ENCODE data around the gene P2RY14. TPM values are rescaled to one million over a fixed set of nuclear protein-coding genes. Genes with fewer than 3 reads are reported as not detected.
"Not testable (repeated sequence)": the region's sequence is repeated elsewhere in the genome, so short reads cannot be mapped to it uniquely, and the experiment has no call there.

P2RY14 gene
- total RNA-seq, 1 donor from 2014 or later: 0.11 TPM

- no peaks in the 10 kb centered on the region for H3K4me1 ChIP-seq (ENCODE audit: insufficient read depth, low read length)
- H3K27ac Mint-ChIP-seq (ENCODE audit: unreplicated experiment): no peak overlapping the region
- H3K27ac ChIP-seq (ENCODE audit: low read depth, low read length): no peak overlapping the region
- H3K9me3 Mint-ChIP-seq (ENCODE audit: unreplicated experiment): no peaks in the 10 kb centered on the region
- no peaks in the 10 kb centered on the region for H3K27me3 Mint-ChIP-seq (ENCODE audit: low read depth, unreplicated experiment)
- DNase-seq (ENCODE audit: low read depth): no peak
- H4K20me1 ChIP-seq (ENCODE audit: insufficient read depth, low read length): no peaks in the 10 kb centered on the region
- no peak overlapping the region for H3K4me2 ChIP-seq (ENCODE audit: low read length)
- H2AFZ ChIP-seq (ENCODE audit: low read depth, low read length): no peak overlapping the region
- H3K79me2 ChIP-seq (ENCODE audit: insufficient read depth, low read length): no peaks in the 10 kb centered on the region
- H3K4me3 ChIP-seq (ENCODE audit: insufficient read depth, low read depth, low read length): no peak overlapping the region
- no peak overlapping the region for H3K4me3 Mint-ChIP-seq (ENCODE audit: unreplicated experiment)
- H3K36me3 ChIP-seq (ENCODE audit: insufficient read depth, low read length): no peaks in the 10 kb centered on the region
- TF ChIP-seq CTCF (IDR thresholded peaks at IDR 0.05; ENCODE audit: insufficient read depth, low read depth, low read length) (no peak), EZH2 (IDR thresholded peaks at IDR 0.05; ENCODE audit: insufficient read depth, low read length) (no peak)
- no peak overlapping the region for H3K9ac ChIP-seq (ENCODE audit: low read length)
- no peak for FAIRE-seq
- H3K4me1 Mint-ChIP-seq (ENCODE audit: low read depth, unreplicated experiment): no peaks in the 10 kb centered on the region
- H3K9me3 ChIP-seq (ENCODE audit: insufficient read depth, low read depth, low read length): no peaks in the 10 kb centered on the region
- no peaks in the 10 kb centered on the region for H3K27me3 ChIP-seq (ENCODE audit: insufficient read depth, low read length)
- H3K36me3 Mint-ChIP-seq (ENCODE audit: low read depth, unreplicated experiment): no peaks in the 10 kb centered on the region
Observed at GRCh38 chr3:151236316-151236715, 42.0 kb downstream of the P2RY14 start.

GRCh38 chr3:151234825-151235224 is 43.5 kb downstream of the P2RY14 start:
- Histone ChIP-seq H3K4me2 (ENCODE audit: low read length) (no peak overlapping the region), H3K27me3 (ENCODE audit: insufficient read depth, low read length) (no peaks in the 10 kb centered on the region), H4K20me1 (ENCODE audit: insufficient read depth, low read length) (no peaks in the 10 kb centered on the region), H3K79me2 (ENCODE audit: insufficient read depth, low read length) (no peaks in the 10 kb centered on the region), H2AFZ (ENCODE audit: low read depth, low read length) (no peak overlapping the region), H3K9ac (ENCODE audit: low read length) (no peak overlapping the region), H3K4me1 (ENCODE audit: insufficient read depth, low read length) (no peaks in the 10 kb centered on the region), H3K27ac (ENCODE audit: low read depth, low read length) (no peak overlapping the region), H3K4me3 (ENCODE audit: insufficient read depth, low read depth, low read length) (no peak overlapping the region), H3K36me3 (ENCODE audit: insufficient read depth, low read length) (no peaks in the 10 kb centered on the region), H3K9me3 (ENCODE audit: insufficient read depth, low read depth, low read length) (no peaks in the 10 kb centered on the region)
- H3K9me3 Mint-ChIP-seq (ENCODE audit: unreplicated experiment): no peaks in the 10 kb centered on the region
- H3K4me1 Mint-ChIP-seq (ENCODE audit: low read depth, unreplicated experiment): peaks cover 5% of the 10 kb centered on the region
- DNase-seq (ENCODE audit: low read depth): no peak
- H3K27ac Mint-ChIP-seq (ENCODE audit: unreplicated experiment): no peak overlapping the region
- H3K4me3 Mint-ChIP-seq (ENCODE audit: unreplicated experiment): no peak overlapping the region
- FAIRE-seq: no peak
- no peaks in the 10 kb centered on the region for H3K36me3 Mint-ChIP-seq (ENCODE audit: low read depth, unreplicated experiment)
- TF ChIP-seq EZH2 (IDR thresholded peaks at IDR 0.05; ENCODE audit: insufficient read depth, low read length) (no peak), CTCF (IDR thresholded peaks at IDR 0.05; ENCODE audit: insufficient read depth, low read depth, low read length) (no peak)
- no peaks in the 10 kb centered on the region for H3K27me3 Mint-ChIP-seq (ENCODE audit: low read depth, unreplicated experiment)

- Histone ChIP-seq H3K4me3 (ENCODE audit: insufficient read depth, low read depth, low read length) (no peak overlapping the region), H2AFZ (ENCODE audit: low read depth, low read length) (no peak overlapping the region), H3K4me2 (ENCODE audit: low read length) (no peak overlapping the region), H3K27ac (ENCODE audit: low read depth, low read length) (no peak overlapping the region), H3K9me3 (ENCODE audit: insufficient read depth, low read depth, low read length) (no peaks in the 10 kb centered on the region), H3K4me1 (ENCODE audit: insufficient read depth, low read length) (peaks cover 12% of the 10 kb centered on the region), H3K79me2 (ENCODE audit: insufficient read depth, low read length) (no peaks in the 10 kb centered on the region), H3K27me3 (ENCODE audit: insufficient read depth, low read length) (no peaks in the 10 kb centered on the region), H4K20me1 (ENCODE audit: insufficient read depth, low read length) (no peaks in the 10 kb centered on the region), H3K36me3 (ENCODE audit: insufficient read depth, low read length) (no peaks in the 10 kb centered on the region), H3K9ac (ENCODE audit: low read length) (no peak overlapping the region)
- DNase-seq (ENCODE audit: low read depth) (no peak), FAIRE-seq (no peak)
- Mint-ChIP-seq H3K36me3 (ENCODE audit: low read depth, unreplicated experiment) (no peaks in the 10 kb centered on the region), H3K27me3 (ENCODE audit: low read depth, unreplicated experiment) (no peaks in the 10 kb centered on the region), H3K4me3 (ENCODE audit: unreplicated experiment) (no peak overlapping the region), H3K27ac (ENCODE audit: unreplicated experiment) (no peak overlapping the region), H3K9me3 (ENCODE audit: unreplicated experiment) (no peaks in the 10 kb centered on the region), H3K4me1 (ENCODE audit: low read depth, unreplicated experiment) (peaks cover 14% of the 10 kb centered on the region)
- TF ChIP-seq EZH2 (IDR thresholded peaks at IDR 0.05; ENCODE audit: insufficient read depth, low read length) (no peak), CTCF (IDR thresholded peaks at IDR 0.05; ENCODE audit: insufficient read depth, low read depth, low read length) (no peak)
Observed at GRCh38 chr3:151232991-151233390, 45.4 kb downstream of the P2RY14 start.

GRCh38 chr3:151232403-151232802 is 45.9 kb downstream of the P2RY14 start:
- H3K27ac ChIP-seq (ENCODE audit: low read depth, low read length); H3K9ac ChIP-seq (ENCODE audit: low read length); H3K9me3 ChIP-seq (ENCODE audit: insufficient read depth, low read depth, low read length); H3K36me3 ChIP-seq (ENCODE audit: insufficient read depth, low read length); H3K27ac Mint-ChIP-seq (ENCODE audit: unreplicated experiment); H3K9me3 Mint-ChIP-seq (ENCODE audit: unreplicated experiment); H3K27me3 ChIP-seq (ENCODE audit: insufficient read depth, low read length); H3K27me3 Mint-ChIP-seq (ENCODE audit: low read depth, unreplicated experiment); DNase-seq (ENCODE audit: low read depth); H3K4me3 Mint-ChIP-seq (ENCODE audit: unreplicated experiment); H2AFZ ChIP-seq (ENCODE audit: low read depth, low read length); H3K36me3 Mint-ChIP-seq (ENCODE audit: low read depth, unreplicated experiment); H3K79me2 ChIP-seq (ENCODE audit: insufficient read depth, low read length); FAIRE-seq; H4K20me1 ChIP-seq (ENCODE audit: insufficient read depth, low read length); H3K4me3 ChIP-seq (ENCODE audit: insufficient read depth, low read depth, low read length); H3K4me2 ChIP-seq (ENCODE audit: low read length): not testable (repeated sequence)
- peaks cover 19% of the 10 kb centered on the region for H3K4me1 Mint-ChIP-seq (ENCODE audit: low read depth, unreplicated experiment)
- peaks cover 18% of the 10 kb centered on the region for H3K4me1 ChIP-seq (ENCODE audit: insufficient read depth, low read length)

Data from astrocyte (in vitro differentiated cells and primary cell).